Neutrophil (primary cell): ENCODE results near the gene CPNE4.

Experiments used
- H3K27ac ChIP-seq: fragments of 200-600 bp; sonication (generic); 2 replicates; pipeline ENCODE4 v1.5.1; 2016; ENCODE audit warnings: mild to moderate bottlenecking, moderate library complexity
- H3K27me3 ChIP-seq: fragments of 200-600 bp; sonication (generic); 2 replicates; pipeline ENCODE4 v1.6.0; 2016; ENCODE audit warnings: mild to moderate bottlenecking
- H3K36me3 ChIP-seq: fragments of 200-600 bp; sonication (generic); 2 replicates; pipeline ENCODE4 v1.5.1; 2017
- H3K4me1 ChIP-seq, 2 experiments: fragments of 200-600 bp in 1 of 2; sonication (generic) in 1 of 2; 1 replicate in 1 of 2; 2 replicates in 1 of 2; pipeline versions ENCODE4 v1.5.1 to v1.6.1; 2013 to 2016; ENCODE audit warnings: low read depth in 1 of 2, low read length in 1 of 2, mild to moderate bottlenecking in 1 of 2, moderate library complexity in 1 of 2; ENCODE audit not compliant: control insufficient read depth in 1 of 2, insufficient read depth in 1 of 2
- H3K4me3 ChIP-seq, 2 experiments: fragments of 200-600 bp in 1 of 2; sonication (generic) in 1 of 2; 1 replicate in 1 of 2; 2 replicates in 1 of 2; pipeline ENCODE4 v1.5.1; 2013 to 2016; ENCODE audit warnings: low read depth in 1 of 2, low read length in 1 of 2, mild to moderate bottlenecking in 1 of 2, moderate library complexity in 1 of 2
- H3K9me3 ChIP-seq: fragments of 200-600 bp; sonication (generic); 2 replicates; pipeline ENCODE4 v1.5.1; 2016
- CTCF ChIP-seq: fragments of 200-600 bp; sonication (generic); IDR thresholded peaks from 2 replicates; pipeline ENCODE4 v1.5.1; 2016; ENCODE audit warnings: antibody characterized with exemption

The CPNE4 gene

GRCh38 chr3:131821191-131821762, 213.5 kb downstream of the CPNE4 start:
- no peaks in the 10 kb centered on the region for H3K27me3 ChIP-seq
- no peaks in the 10 kb centered on the region for H3K36me3 ChIP-seq
- H3K27ac ChIP-seq = no peak overlapping the region
- no peaks in the 10 kb centered on the region for H3K9me3 ChIP-seq
- peaks cover 8 to 31% of the 10 kb centered on the region in 2 experiments for H3K4me1 ChIP-seq
- TF ChIP-seq CTCF = no peak
- no peak overlapping the region for H3K4me3 ChIP-seq

- no peaks in the 10 kb centered on the region for H3K27me3 ChIP-seq
Measured at GRCh38 chr3:131819381-131820055, 215.3 kb downstream of the CPNE4 start.

GRCh38 chr3:131812433-131812832, 222.4 kb downstream of the CPNE4 start:
- no peak for TF ChIP-seq CTCF
- H3K27ac ChIP-seq = no peak overlapping the region
- H3K4me3 ChIP-seq = no peak overlapping the region
- H3K4me1 ChIP-seq = peaks cover 3 to 11% of the 10 kb centered on the region in 2 experiments
- H3K36me3 ChIP-seq = no peaks in the 10 kb centered on the region
- no peaks in the 10 kb centered on the region for H3K9me3 ChIP-seq
- no peaks in the 10 kb centered on the region for H3K27me3 ChIP-seq

More at GRCh38 chr3:131819381-131820055, 215.3 kb downstream of the CPNE4 start:
- Histone ChIP-seq H3K27ac (no peak overlapping the region), H3K4me3 (no peak overlapping the region), H3K9me3 (no peaks in the 10 kb centered on the region), H3K36me3 (no peaks in the 10 kb centered on the region), H3K4me1 (peaks cover 8 to 31% of the 10 kb centered on the region in 2 experiments)
- TF ChIP-seq CTCF = no peak

- Histone ChIP-seq H3K4me3 (no peak overlapping the region), H3K27ac (no peak overlapping the region), H3K27me3 (no peaks in the 10 kb centered on the region), H3K4me1 (peaks cover 13% of the 10 kb centered on the region in 2 experiments), H3K9me3 (no peaks in the 10 kb centered on the region), H3K36me3 (no peaks in the 10 kb centered on the region)
- TF ChIP-seq CTCF = no peak
Measured at GRCh38 chr3:131811481-131811880, 223.3 kb downstream of the CPNE4 start.

- Histone ChIP-seq H3K9me3 (no peaks in the 10 kb centered on the region), H3K4me3 (no peak overlapping the region), H3K27me3 (no peaks in the 10 kb centered on the region), H3K4me1 (peaks cover 21 to 43% of the 10 kb centered on the region in 2 experiments), H3K36me3 (no peaks in the 10 kb centered on the region), H3K27ac (no peak overlapping the region)
- TF ChIP-seq CTCF = no peak
Measured at GRCh38 chr3:131807822-131808221, 227.0 kb downstream of the CPNE4 start.
